Measurements from ENCODE around the gene ATP8B4. TPM values are rescaled to one million over a fixed set of nuclear protein-coding genes. Genes with fewer than 3 reads are reported as not detected.

The ATP8B4 gene
- total RNA-seq, 4 donors from 2014 or later = 2.2 to 9.5 (median 3.0) TPM

DNA sequence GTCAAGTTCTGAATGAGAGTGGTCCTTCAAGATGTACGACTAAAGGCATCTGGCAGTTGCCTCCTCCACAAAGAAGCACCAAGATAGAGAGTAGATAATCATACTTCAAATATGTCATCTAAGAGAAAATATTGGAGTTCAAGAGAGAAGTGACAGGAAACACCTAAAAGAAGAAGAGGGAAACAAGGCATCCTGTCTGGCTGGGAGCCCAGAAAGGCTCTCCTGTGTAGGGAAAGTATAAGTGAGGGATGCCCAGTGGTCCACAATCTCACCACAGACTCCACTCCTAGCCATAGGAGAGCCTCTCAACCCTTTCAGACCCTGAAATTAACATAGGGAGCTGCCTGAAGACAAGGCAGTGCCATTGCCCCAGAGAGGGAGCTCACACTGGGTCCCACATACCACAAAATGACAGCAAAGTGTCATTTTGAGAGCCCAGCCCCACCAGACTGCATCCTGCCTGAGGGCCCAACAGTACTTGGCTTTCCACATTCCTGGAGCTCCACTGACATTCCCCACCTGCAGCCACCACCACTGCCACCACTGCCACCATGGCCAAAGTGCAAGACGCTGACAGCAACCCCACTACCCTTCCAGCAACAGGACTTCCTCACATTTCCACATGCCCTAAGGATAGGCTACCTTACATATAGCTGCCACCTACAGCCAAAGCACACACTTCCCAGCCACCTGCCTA lies 210.6 kb downstream of the ATP8B4 start:
- H3K9me3 ChIP-seq = no peaks in the 10 kb centered on the region
- TF ChIP-seq POLR2A (IDR thresholded peaks at IDR 0.05) = no peak
- no peak for TF ChIP-seq EP300 (IDR thresholded peaks at IDR 0.05)
- TF ChIP-seq POLR2AphosphoS5 (IDR thresholded peaks at IDR 0.05) = no peak
- TF ChIP-seq, protein P1, sequence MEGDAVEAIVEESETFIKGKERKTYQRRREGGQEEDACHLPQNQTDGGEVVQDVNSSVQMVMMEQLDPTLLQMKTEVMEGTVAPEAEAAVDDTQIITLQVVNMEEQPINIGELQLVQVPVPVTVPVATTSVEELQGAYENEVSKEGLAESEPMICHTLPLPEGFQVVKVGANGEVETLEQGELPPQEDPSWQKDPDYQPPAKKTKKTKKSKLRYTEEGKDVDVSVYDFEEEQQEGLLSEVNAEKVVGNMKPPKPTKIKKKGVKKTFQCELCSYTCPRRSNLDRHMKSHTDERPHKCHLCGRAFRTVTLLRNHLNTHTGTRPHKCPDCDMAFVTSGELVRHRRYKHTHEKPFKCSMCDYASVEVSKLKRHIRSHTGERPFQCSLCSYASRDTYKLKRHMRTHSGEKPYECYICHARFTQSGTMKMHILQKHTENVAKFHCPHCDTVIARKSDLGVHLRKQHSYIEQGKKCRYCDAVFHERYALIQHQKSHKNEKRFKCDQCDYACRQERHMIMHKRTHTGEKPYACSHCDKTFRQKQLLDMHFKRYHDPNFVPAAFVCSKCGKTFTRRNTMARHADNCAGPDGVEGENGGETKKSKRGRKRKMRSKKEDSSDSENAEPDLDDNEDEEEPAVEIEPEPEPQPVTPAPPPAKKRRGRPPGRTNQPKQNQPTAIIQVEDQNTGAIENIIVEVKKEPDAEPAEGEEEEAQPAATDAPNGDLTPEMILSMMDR (IDR thresholded peaks at IDR 0.05) = no peak
- no peaks in the 10 kb centered on the region for H3K4me1 ChIP-seq
- H3K27ac ChIP-seq = no peak overlapping the region
- no peak overlapping the region for H3K4me3 ChIP-seq
- WGBS = 85% methylated on average over 2 of the region's 2 CpGs
- no peaks in the 10 kb centered on the region for H3K27me3 ChIP-seq
- no peak for DNase-seq (ENCODE audit: low spot score in 2 of 2)
- H3K36me3 ChIP-seq = no peaks in the 10 kb centered on the region

DNA sequence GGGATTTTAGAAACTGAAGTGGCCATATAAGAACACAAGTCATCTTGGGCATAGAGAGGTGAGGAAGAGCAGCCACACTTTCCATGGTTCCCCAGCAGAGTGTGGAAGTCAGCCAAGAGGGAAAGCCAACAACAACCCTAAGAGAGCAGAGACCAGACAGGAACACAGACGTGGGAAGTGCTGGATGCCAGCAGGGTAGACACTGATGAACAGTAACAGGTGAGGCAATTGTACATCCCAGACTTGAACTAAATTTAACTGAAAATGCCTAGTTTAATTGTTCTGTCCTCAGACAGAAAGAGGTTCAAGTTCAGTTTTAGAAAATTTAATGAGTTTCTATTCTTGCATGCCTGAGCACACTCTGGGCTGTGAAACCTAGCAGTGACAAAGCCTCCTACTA lies 212.1 kb downstream of the ATP8B4 start:
- no peaks in the 10 kb centered on the region for H3K9me3 ChIP-seq
- DNase-seq (ENCODE audit: low spot score in 2 of 2) = no peak
- 33% methylated on average over 1 of the region's 1 CpG for WGBS
- TF ChIP-seq EP300 (IDR thresholded peaks at IDR 0.05) (no peak), POLR2AphosphoS5 (IDR thresholded peaks at IDR 0.05) (no peak)
- H3K27me3 ChIP-seq = no peaks in the 10 kb centered on the region
- no peaks in the 10 kb centered on the region for H3K36me3 ChIP-seq
- H3K27ac ChIP-seq = no peak overlapping the region
- peaks cover 6% of the 10 kb centered on the region for H3K4me1 ChIP-seq
- H3K4me3 ChIP-seq = no peak overlapping the region

DNA sequence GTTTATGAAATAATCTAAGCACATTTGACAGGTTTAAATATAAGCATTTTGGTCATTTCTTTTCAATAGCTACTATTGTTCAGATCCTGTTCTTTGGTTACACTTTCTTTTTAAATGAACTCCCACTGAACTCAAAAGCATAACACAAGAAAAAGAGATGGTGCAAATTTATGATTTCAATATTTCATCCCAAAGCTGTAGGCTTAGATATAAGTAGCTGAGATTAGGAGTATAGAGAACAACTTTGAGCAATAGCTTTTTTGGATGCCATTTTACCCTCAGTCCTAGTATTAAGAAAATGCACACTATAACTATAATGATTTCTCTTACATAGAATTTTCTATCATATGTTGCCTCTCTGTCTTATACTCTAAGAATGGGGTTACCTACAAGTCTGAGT lies 213.8 kb downstream of the ATP8B4 start:
- peaks cover 23% of the 10 kb centered on the region for H3K4me1 ChIP-seq
- TF ChIP-seq EP300 (IDR thresholded peaks at IDR 0.05) (no peak), POLR2A (IDR thresholded peaks at IDR 0.05) (no peak), POLR2AphosphoS5 (IDR thresholded peaks at IDR 0.05) (no peak)
- TF ChIP-seq, protein P1 (IDR thresholded peaks at IDR 0.05) = no peak
- no peak overlapping the region for H3K27ac ChIP-seq
- no peaks in the 10 kb centered on the region for H3K27me3 ChIP-seq
- no peak for DNase-seq (ENCODE audit: low spot score in 2 of 2)
- H3K36me3 ChIP-seq = no peaks in the 10 kb centered on the region
- no peak overlapping the region for H3K4me3 ChIP-seq
- H3K9me3 ChIP-seq = no peaks in the 10 kb centered on the region

DNA sequence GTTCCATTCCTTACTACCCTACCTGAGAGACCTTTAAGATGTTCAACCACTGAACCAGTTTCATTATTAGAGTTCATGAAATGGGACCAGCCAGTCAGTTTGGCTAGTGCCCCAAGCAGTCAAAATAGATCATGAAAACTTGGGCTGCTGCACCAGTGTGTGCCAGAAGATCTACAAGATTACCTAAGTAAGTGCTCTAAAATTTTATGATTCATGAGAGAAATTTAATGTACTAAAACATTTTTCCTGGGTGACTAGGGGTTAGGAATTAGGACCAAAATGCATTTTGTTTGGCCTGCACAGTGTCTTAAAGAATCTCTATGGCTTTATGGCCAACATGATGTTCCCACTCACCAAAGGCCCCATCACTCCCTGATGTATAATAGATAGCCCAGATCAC lies 214.7 kb downstream of the ATP8B4 start:
- Histone ChIP-seq H3K27me3 (no peaks in the 10 kb centered on the region), H3K36me3 (no peaks in the 10 kb centered on the region), H3K4me3 (no peak overlapping the region), H3K4me1 (peaks cover 30% of the 10 kb centered on the region), H3K9me3 (no peaks in the 10 kb centered on the region), H3K27ac (peak overlapping the region; percentile 66)
- TF ChIP-seq EP300 (IDR thresholded peaks at IDR 0.05) (no peak), POLR2A (IDR thresholded peaks at IDR 0.05) (no peak), POLR2AphosphoS5 (IDR thresholded peaks at IDR 0.05) (no peak)
- TF ChIP-seq, protein P1 (IDR thresholded peaks at IDR 0.05) = no peak
- no peak for DNase-seq (ENCODE audit: low spot score in 2 of 2)

DNA sequence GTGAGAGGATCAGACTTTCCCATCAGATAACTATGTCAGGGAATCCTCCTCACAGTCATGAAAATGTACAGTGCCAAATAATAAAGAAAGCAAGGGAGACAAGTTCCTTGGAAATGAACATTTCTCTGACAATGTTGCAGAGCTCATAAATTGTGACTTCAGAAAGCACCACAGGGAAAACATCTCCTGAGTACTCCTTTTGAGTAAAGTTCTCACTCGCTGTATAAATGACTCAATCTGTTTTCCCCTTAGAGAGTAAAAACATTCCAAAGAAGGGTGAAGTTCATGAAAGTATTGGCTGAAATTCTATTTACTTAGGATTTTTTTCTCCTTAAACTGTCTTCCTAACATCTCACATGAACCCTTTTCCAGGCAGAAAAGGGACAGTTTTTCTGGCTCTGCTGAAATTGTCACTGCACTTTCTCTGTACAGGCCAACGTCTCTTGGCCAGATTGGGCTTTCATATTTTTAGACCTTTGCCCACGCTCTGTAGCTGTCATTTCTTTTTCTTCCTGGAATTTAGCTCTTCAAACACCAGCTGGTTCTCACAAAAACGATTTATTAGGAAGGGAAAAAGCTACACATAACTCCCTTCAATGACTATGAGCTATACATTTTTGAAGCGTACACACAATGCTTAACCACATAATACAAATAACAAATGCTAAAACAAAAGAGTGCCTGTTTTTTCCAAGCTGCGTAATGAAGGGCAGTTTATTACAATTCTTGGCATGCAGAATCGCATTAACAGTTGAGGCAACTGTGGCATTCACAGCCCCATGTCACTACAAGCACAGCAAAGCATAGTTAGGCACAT lies 216.1 kb downstream of the ATP8B4 start:
- TF ChIP-seq, protein P1 (IDR thresholded peaks at IDR 0.05) = no peak
- 29% methylated on average over 7 of the region's 7 CpGs for WGBS
- peak overlapping the region; percentile 66 for H3K27ac ChIP-seq
- H3K36me3 ChIP-seq = no peaks in the 10 kb centered on the region
- H3K4me1 ChIP-seq = peaks cover 33% of the 10 kb centered on the region
- no peak for DNase-seq (ENCODE audit: low spot score in 2 of 2)
- H3K4me3 ChIP-seq = no peak overlapping the region
- H3K9me3 ChIP-seq = no peaks in the 10 kb centered on the region
- H3K27me3 ChIP-seq = no peaks in the 10 kb centered on the region
